ENCODE measurements around the gene MASP1.

GRCh38 chr3:187243933-187244524 is 47.5 kb downstream of the MASP1 start:
- TF ChIP-seq POLR2A (IDR thresholded peaks at IDR 0.05; ENCODE audit: low read depth, low read length) (no peak), POLR2AphosphoS5 (IDR thresholded peaks at IDR 0.05; ENCODE audit: low read depth, low read length) (no peak), TAF1 (IDR thresholded peaks at IDR 0.05; ENCODE audit: low read depth, low read length) (no peak), POU2F2 (IDR thresholded peaks at IDR 0.05; ENCODE audit: low read depth, low read length) (no peak), SPI1 (IDR thresholded peaks at IDR 0.05; ENCODE audit: low read depth, low read length) (no peak), PAX5 (IDR thresholded peaks at IDR 0.05; ENCODE audit: insufficient read depth, low read length, severe bottlenecking) (no peak)
